ENCODE results near the gene KIAA0513. TPM values are rescaled to one million over a fixed set of nuclear protein-coding genes. Genes with fewer than 3 reads are reported as not detected.
A peak's percentile ranks its signal among the peaks of the same experiment; 100 is the strongest.
"Not testable (repeated sequence)": the region's sequence is repeated elsewhere in the genome, so short reads cannot be mapped to it uniquely, and the experiment has no call there.

KIAA0513 gene
- total RNA-seq, 2 experiments from 2014 or later: 9.7 to 9.8 TPM

DNA sequence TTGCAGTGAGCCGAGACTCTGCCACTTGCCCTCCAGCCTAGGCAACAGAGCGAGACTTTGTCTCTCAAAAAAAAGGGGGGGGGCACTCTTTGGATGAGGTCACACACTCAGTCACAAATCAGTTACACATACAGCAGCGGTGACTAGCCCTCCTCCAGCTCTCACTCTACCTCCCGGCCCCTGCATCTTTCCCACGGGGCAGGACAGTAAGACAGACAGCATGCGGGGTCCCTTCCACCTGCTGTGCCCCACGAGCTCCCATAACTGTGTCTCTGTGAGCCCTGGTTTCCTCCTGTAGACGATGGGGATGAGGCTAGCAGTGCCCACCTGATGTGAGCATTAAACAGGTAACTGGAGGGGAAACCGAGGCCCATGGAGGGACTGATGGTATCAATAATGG lies 79.5 kb downstream of the KIAA0513 start:
- Mint-ChIP-seq H3K27me3 (ENCODE audit: low read depth) (no peaks in the 10 kb centered on the region), H3K9me3 (no peaks in the 10 kb centered on the region), H3K27ac (no peak overlapping the region), H3K4me3 (no peak overlapping the region), H3K4me1 (ENCODE audit: low read depth) (peaks cover 28% of the 10 kb centered on the region), H3K36me3 (ENCODE audit: low read depth) (no peaks in the 10 kb centered on the region)
- DNase-seq: no peak
- intact Hi-C loops (cut with micrococcal nuclease): no loop called here
- CTCF ChIA-PET: no interaction called here

DNA sequence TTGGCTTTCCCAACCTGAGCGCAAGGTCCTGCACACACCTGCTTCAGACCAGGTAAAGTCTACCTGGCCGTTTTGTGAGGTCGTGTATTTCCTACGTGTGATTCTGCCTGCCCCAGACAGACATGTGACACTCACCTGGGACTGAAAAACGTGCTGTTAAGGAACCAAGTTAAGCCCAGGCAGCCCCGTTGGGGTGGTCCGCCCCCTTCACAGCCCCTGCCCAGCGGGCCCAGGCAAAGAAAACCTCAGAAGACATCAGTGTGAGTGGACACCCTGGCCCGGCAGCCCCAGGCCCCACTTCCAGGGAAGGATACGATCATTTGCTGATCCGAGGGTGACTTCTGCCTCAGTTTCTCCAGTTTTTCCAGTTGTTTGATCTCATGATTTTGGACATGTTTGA lies 79.9 kb downstream of the KIAA0513 start:
- H3K9me3 Mint-ChIP-seq: no peaks in the 10 kb centered on the region
- no peak overlapping the region for H3K27ac Mint-ChIP-seq
- no peak for DNase-seq
- no peaks in the 10 kb centered on the region for H3K36me3 Mint-ChIP-seq (ENCODE audit: low read depth)
- H3K27me3 Mint-ChIP-seq (ENCODE audit: low read depth): no peaks in the 10 kb centered on the region
- H3K4me1 Mint-ChIP-seq (ENCODE audit: low read depth): peaks cover 27% of the 10 kb centered on the region
- intact Hi-C loops (cut with micrococcal nuclease): no loop called here
- CTCF ChIA-PET: no interaction called here
- no peak overlapping the region for H3K4me3 Mint-ChIP-seq

DNA sequence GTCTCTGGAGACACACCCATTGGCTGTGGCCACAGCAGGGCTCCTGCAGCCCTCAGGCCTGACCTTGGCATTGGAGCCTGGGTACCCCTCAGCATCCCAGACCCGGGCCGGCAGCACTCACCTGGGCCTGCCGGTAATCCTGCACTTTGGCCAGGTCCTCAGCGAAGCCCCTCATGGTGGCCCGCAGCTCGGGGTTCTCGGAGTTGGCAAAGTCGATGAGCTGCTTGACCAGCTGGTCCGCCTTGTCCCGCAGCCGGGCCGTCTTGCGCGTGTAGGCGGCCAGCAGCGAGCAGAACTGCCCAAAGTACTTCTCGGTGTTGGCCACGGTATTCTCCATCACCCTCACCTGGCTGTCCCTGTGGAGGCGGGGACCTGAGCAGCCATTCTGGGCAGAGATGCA lies 82.5 kb downstream of the KIAA0513 start:
- intact Hi-C loops (cut with micrococcal nuclease): no loop called here

DNA sequence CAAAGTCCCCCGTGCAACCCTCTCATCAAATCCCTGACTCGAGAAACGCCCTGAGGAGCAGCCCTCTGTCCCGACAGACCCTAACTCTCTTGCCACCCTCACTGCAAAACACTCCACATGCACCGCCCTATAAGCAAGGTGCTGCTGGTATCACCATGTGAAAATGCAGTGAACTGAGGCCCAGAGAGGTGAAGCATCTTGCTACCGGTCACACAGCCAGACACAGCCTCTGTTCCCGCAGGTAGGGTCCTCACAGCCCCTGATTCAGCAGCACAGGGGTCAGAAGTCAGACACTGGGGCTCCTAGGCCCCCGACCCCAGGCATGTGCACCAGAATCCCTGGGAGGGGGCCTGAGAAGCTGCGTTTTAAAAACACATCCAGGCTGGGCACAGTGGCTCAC lies 83.6 kb downstream of the KIAA0513 start:
- Mint-ChIP-seq H3K9me3 (no peaks in the 10 kb centered on the region), H3K4me1 (ENCODE audit: low read depth) (peaks cover 8% of the 10 kb centered on the region), H3K4me3 (no peak overlapping the region), H3K36me3 (ENCODE audit: low read depth) (no peaks in the 10 kb centered on the region), H3K27me3 (ENCODE audit: low read depth) (no peaks in the 10 kb centered on the region), H3K27ac (no peak overlapping the region)
- CTCF ChIA-PET: no interaction called here
- no peak for DNase-seq
- intact Hi-C loops (cut with micrococcal nuclease): no loop called here

More for the DNA sequence above, 82.5 kb downstream of the KIAA0513 start:
- H3K4me1 Mint-ChIP-seq (ENCODE audit: low read depth): peaks cover 13% of the 10 kb centered on the region
- H3K27me3 Mint-ChIP-seq (ENCODE audit: low read depth): no peaks in the 10 kb centered on the region
- no peak for DNase-seq
- CTCF ChIA-PET: no interaction called here
- H3K9me3 Mint-ChIP-seq: no peaks in the 10 kb centered on the region
- H3K27ac Mint-ChIP-seq: no peak overlapping the region
- no peak overlapping the region for H3K4me3 Mint-ChIP-seq
- no peaks in the 10 kb centered on the region for H3K36me3 Mint-ChIP-seq (ENCODE audit: low read depth)

DNA sequence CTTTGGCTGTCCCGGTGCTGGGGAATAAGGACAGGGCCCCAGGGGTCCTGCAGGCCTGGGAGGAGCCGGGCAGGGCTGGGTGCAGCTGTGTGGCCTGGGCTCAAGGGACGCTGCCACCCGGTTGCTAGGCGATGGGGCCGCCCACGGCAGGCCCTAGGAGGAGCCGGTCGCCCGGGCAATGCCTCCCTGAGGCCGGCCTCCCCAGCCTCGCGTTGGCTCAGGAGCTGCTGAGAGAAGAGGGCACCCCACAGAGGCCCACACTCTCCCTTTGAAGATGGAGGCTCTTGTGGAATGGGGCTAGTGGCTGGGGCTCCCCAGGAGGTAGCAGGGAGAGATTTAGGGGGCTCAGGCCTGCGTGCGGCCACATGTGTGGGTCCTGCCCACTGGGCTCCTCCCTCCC lies 84.8 kb downstream of the KIAA0513 start, which contains the start of gene CIBAR2:
Gene CIBAR2, minus strand, starts transcription at position 109 of the 400 bp plus-strand sequence. CDS start 120 bp downstream, outside the sequence.
- CTCF ChIA-PET: interaction anchor here (0.9 to 1.8 kb wide), 2 partner anchors 8 to 26 kb away, joined by 3 to 5 read pairs; no protein-coding TSS in a partner anchor
- intact Hi-C loops (cut with micrococcal nuclease): no loop called here

DNA sequence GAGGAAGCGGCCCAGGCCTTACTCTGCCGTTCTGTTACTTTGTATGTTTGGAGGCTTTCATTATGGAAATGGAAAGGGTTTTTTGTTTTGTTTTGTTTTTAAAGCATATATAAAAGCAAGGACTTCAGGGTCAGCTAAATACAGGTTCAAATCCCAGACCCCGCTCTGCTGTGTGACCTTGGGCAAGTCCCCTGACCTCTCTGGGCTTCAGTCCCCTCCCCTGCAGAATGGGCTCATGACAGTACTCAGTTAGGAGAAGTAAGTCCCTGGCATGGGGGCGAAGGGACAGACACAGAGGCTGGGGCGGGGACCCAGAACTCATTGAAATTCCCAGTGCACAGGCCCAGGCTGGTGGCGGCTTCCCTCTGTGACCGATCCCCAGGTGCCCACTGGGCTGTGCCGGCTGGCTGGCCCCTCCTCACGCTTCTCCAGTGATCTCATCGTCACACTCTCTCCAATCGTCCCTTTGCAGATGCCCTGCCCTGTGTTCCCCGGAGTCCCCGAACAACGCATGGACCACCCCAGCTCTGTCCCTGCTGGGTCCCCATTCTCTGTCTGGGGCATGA lies 85.7 kb downstream of the KIAA0513 start:
- CTCF ChIA-PET: interaction anchor here (1.8 to 2.8 kb wide), 2 partner anchors 9 to 12 kb away, joined by 5 to 22 read pairs; no protein-coding TSS in a partner anchor
- Mint-ChIP-seq H3K36me3 (ENCODE audit: low read depth) (no peaks in the 10 kb centered on the region), H3K27me3 (ENCODE audit: low read depth) (no peaks in the 10 kb centered on the region), H3K4me3 (no peak overlapping the region), H3K4me1 (ENCODE audit: low read depth) (peaks cover 10% of the 10 kb centered on the region), H3K9me3 (peaks cover 2% of the 10 kb centered on the region), H3K27ac (no peak overlapping the region)
- intact Hi-C loops (cut with micrococcal nuclease): no loop called here
- DNase-seq: no peak

More for the DNA sequence above, 84.8 kb downstream of the KIAA0513 start, which contains the start of gene CIBAR2:
- Mint-ChIP-seq H3K9me3 (no peaks in the 10 kb centered on the region), H3K4me3 (no peak within 1 kb of the TSS), H3K36me3 (ENCODE audit: low read depth) (no peaks in the 10 kb centered on the region), H3K27me3 (ENCODE audit: low read depth) (no peaks in the 10 kb centered on the region), H3K27ac (no peak within 1 kb of the TSS), H3K4me1 (ENCODE audit: low read depth) (peaks cover 10% of the 10 kb centered on the region)
- DNase-seq: no peak

DNA sequence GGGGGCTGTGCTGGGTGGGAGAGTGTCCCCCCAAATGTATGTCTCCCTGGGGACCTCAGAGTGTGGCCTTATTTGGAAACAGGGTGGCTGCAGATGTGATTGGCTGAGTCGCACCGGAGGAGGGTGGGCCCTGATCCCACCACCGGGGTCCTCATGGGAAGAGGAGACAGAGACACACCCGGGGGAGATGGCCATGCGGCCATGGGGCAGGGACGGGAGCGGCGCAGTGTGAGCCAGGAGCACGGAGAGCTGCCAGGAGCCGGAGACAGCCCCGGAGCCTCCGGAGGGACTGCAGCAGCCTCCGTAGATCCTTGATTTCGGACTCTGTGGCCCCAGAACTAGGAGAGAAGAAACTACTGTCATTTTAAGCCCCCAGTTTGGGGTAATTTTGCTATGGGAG lies 86.3 kb downstream of the KIAA0513 start:
- no peaks in the 10 kb centered on the region for H3K36me3 Mint-ChIP-seq (ENCODE audit: low read depth)
- DNase-seq: no peak
- CTCF ChIA-PET: interaction anchor here (0.9 to 2.8 kb wide), 4 partner anchors 9 to 57 kb away, joined by 3 to 22 read pairs (median 6); no protein-coding TSS in a partner anchor
- H3K9me3 Mint-ChIP-seq: peaks cover 2% of the 10 kb centered on the region
- H3K4me3 Mint-ChIP-seq: no peak overlapping the region
- H3K4me1 Mint-ChIP-seq (ENCODE audit: low read depth): peaks cover 10% of the 10 kb centered on the region
- H3K27me3 Mint-ChIP-seq (ENCODE audit: low read depth): no peaks in the 10 kb centered on the region
- intact Hi-C loops (cut with micrococcal nuclease): no loop called here
- H3K27ac Mint-ChIP-seq: no peak overlapping the region

DNA sequence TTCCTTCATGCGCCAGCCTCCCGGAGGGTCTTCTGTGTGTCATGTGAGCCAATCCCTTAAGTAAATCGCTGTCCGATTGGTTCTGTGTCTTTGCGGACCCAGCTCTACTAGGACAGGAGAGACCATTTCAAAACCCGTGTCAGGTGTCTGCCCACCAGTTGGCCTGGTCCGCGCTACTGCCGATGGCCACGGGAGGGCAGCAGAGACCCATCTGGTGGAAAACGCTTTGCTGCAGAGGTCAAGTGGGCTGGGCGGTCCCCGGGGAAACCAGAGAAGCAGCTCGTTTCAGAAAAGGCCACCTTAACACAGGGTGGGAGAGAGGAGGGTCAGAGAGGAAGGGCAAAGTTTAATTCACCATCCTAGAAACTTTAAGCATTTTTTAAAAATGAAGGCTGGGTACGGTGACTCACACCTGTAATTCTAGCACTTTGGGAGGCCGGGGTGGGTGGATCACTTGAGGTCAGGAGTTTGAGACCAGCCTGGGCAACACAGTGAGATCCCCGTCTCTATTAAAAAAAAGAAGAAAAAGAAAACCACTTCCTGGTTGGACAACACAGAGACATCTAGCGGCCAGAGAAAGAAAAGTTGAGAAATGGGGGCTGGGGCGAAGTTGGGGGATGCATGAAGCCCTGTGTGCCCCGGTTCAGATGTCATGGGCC lies 87.4 kb downstream of the KIAA0513 start:
- peak overlapping the region; percentile 55 for H3K4me3 Mint-ChIP-seq
- peaks cover 2% of the 10 kb centered on the region for H3K9me3 Mint-ChIP-seq
- peak; percentile 92 for DNase-seq
- no peaks in the 10 kb centered on the region for H3K36me3 Mint-ChIP-seq (ENCODE audit: low read depth)
- intact Hi-C loops (cut with micrococcal nuclease): loop anchor here (5.0 kb wide), 1 partner anchor 132 kb away; no protein-coding TSS in a partner anchor
- H3K4me1 Mint-ChIP-seq (ENCODE audit: low read depth): peaks cover 10% of the 10 kb centered on the region
- no peaks in the 10 kb centered on the region for H3K27me3 Mint-ChIP-seq (ENCODE audit: low read depth)
- CTCF ChIA-PET: interaction anchor here (0.6 to 2.8 kb wide), 24 partner anchors 11 to 305 kb away, joined by 3 to 22 read pairs (median 3); partner anchors contain the start of gene ZDHHC7
- H3K27ac Mint-ChIP-seq: peak overlapping the region; percentile 68

DNA sequence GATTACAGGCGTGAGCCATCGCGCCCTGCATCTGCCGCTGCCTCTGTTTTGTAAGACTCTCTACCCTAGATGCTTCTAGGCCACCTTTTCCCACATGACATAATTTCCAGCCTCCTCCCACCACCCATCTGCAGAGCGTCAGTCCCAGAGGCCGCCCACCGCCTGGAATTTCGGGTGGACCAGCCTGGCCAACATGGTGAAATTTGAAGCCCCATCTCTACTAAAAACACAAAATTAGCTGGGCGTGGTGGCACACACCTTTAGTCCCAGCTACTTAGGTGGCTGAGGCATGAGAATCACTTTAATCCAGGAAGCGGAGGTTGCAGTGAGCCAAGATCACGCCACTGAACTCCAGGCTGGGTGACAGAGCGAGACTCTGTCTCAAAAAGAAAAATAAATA lies 89.8 kb downstream of the KIAA0513 start:
- Mint-ChIP-seq H3K27ac (no peak overlapping the region), H3K27me3 (ENCODE audit: low read depth) (no peaks in the 10 kb centered on the region), H3K4me3 (no peak overlapping the region), H3K4me1 (ENCODE audit: low read depth) (peaks cover 10% of the 10 kb centered on the region), H3K9me3 (peaks cover 2% of the 10 kb centered on the region), H3K36me3 (ENCODE audit: low read depth) (no peaks in the 10 kb centered on the region)
- CTCF ChIA-PET: no interaction called here
- intact Hi-C loops (cut with micrococcal nuclease): loop anchor here (5.0 kb wide), 1 partner anchor 130 kb away; no protein-coding TSS in a partner anchor
- DNase-seq: no peak

DNA sequence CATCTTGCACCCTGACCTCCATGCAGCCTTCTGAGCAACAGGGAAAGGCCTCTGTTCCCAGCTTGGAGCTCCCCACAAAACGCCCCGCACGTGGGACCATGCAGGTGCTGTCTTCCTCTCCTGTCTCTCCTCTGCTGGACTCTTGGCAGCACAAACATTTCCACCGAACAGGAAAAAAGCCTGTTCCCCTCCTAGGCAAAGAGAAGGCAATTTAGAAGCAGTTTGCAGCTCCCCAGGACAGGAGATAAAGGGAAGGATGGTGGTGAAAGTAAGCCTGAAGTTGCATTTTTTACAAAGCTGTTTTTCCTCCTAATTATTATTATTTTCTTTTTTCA lies 92.4 kb downstream of the KIAA0513 start:
- CTCF ChIA-PET: interaction anchor here (1.1 kb wide), 2 partner anchors 29 to 115 kb away, joined by 3 to 4 read pairs; no protein-coding TSS in a partner anchor
- no peaks in the 10 kb centered on the region for H3K27me3 Mint-ChIP-seq (ENCODE audit: low read depth)
- no peak for DNase-seq
- H3K36me3 Mint-ChIP-seq (ENCODE audit: low read depth): no peaks in the 10 kb centered on the region
- peaks cover 2% of the 10 kb centered on the region for H3K9me3 Mint-ChIP-seq
- H3K27ac Mint-ChIP-seq: no peak overlapping the region
- H3K4me3 Mint-ChIP-seq: no peak overlapping the region
- intact Hi-C loops (cut with micrococcal nuclease): no loop called here
- peaks cover 6% of the 10 kb centered on the region for H3K4me1 Mint-ChIP-seq (ENCODE audit: low read depth)

DNA sequence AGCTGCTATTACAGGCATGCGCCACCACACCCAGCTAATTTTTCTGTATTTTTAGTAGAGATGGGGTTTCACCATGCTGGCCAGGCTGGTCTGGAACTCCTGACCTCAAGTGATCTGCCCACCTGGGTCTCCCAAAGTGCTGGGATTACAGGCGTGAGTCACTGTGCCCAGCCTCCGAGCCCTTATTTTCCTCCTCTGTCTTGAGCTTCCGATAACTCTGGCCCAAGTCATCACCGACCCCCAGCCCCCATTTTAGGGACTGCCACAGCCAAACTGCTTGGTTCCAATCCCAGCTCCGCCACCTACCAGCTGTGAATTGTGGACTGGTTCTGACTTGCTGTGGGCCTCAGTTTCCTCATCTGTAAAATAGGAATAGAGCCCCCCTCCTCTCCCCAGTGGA lies 95.8 kb downstream of the KIAA0513 start:
- CTCF ChIA-PET: interaction anchor here (4.7 kb wide), 1 partner anchor 9 kb away, joined by 22 read pairs; no protein-coding TSS in a partner anchor
- intact Hi-C loops (cut with micrococcal nuclease); H3K27me3 Mint-ChIP-seq (ENCODE audit: low read depth); H3K4me3 Mint-ChIP-seq; H3K27ac Mint-ChIP-seq; H3K9me3 Mint-ChIP-seq; DNase-seq; H3K36me3 Mint-ChIP-seq (ENCODE audit: low read depth): not testable (repeated sequence)
- H3K4me1 Mint-ChIP-seq (ENCODE audit: low read depth): peaks cover 14% of the 10 kb centered on the region

DNA sequence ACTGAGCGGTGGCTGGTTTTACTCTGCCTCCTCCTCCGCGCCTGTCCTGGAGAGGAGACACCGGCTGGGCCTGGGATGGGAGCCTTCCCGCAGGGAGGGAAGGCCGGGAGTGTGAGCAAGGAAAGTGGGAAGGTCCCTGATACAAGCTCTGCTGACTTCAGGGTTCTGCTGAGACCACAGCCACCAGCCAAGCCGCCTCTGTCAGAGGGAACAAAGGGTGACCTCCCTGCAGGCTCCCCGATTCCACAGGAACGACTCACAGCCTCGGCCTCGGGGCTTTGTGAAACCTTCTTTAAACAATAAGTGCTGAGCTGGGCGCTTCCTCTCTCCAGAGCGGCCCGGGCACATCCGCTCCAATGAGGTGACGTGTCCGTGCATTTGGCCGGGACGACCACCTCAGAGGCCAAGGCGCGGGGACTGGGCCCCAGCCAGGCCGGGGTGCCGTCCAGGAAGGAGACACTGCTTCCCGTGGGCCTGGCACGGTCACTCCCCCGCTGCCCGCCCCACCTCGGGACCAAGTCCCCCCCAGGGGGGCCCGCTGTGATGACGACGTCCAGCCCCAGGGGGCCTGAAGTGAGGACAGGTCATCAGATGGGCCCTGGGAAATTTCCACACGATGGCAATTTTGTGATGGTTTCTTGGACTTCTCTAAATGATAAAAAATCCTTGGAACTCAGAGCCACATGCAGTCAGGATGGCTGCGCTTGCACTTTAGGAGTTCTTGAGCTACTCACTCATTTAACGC lies 96.5 kb downstream of the KIAA0513 start:
- Mint-ChIP-seq H3K9me3 (no peaks in the 10 kb centered on the region), H3K36me3 (ENCODE audit: low read depth) (no peaks in the 10 kb centered on the region), H3K4me3 (no peak overlapping the region), H3K27me3 (ENCODE audit: low read depth) (no peaks in the 10 kb centered on the region), H3K4me1 (ENCODE audit: low read depth) (peaks cover 14% of the 10 kb centered on the region), H3K27ac (no peak overlapping the region)
- CTCF ChIA-PET: interaction anchor here (4.7 kb wide), 1 partner anchor 10 kb away, joined by 22 read pairs; no protein-coding TSS in a partner anchor
- intact Hi-C loops (cut with micrococcal nuclease): no loop called here
- no peak for DNase-seq
